Measurements from ENCODE around the gene RERE. TPM values are rescaled to one million over a fixed set of nuclear protein-coding genes. Genes with fewer than 3 reads are reported as not detected.

The RERE gene
- polyA plus RNA-seq, 1 experiment: 14.3 TPM

DNA sequence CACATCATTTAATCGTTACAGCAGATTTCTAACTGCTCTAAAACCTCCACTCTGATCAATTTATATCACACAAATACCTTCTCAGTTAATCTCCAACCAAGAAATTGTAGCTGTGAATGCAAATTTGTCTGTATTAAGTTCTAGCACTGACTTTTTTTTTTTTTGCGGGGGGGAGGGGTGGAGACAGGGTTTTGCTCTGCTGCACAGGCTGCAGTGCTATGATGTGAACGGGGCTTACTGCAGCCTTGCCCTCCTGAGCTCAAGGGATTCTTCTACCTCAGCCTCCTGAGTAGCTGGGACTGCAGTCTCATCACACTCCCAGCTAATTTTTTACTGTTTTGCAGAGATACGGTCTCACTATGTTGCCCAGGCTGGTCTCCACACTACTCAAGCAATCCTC is 163.6 kb downstream of the RERE start:
- TF ChIP-seq, protein P1, sequence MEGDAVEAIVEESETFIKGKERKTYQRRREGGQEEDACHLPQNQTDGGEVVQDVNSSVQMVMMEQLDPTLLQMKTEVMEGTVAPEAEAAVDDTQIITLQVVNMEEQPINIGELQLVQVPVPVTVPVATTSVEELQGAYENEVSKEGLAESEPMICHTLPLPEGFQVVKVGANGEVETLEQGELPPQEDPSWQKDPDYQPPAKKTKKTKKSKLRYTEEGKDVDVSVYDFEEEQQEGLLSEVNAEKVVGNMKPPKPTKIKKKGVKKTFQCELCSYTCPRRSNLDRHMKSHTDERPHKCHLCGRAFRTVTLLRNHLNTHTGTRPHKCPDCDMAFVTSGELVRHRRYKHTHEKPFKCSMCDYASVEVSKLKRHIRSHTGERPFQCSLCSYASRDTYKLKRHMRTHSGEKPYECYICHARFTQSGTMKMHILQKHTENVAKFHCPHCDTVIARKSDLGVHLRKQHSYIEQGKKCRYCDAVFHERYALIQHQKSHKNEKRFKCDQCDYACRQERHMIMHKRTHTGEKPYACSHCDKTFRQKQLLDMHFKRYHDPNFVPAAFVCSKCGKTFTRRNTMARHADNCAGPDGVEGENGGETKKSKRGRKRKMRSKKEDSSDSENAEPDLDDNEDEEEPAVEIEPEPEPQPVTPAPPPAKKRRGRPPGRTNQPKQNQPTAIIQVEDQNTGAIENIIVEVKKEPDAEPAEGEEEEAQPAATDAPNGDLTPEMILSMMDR (IDR thresholded peaks at IDR 0.05; ENCODE audit: low read depth, low read length): no peak
- CTCF ChIA-PET: interaction anchor here (0.6 kb wide), 1 partner anchor 33 kb away, joined by 7 read pairs; no protein-coding TSS in a partner anchor
- Histone ChIP-seq H3K27ac (ENCODE audit: low read depth, low read length) (no peak overlapping the region), H3K4me3 (ENCODE audit: low read depth, low read length) (no peak overlapping the region), H3K9me3 (ENCODE audit: control insufficient read depth, insufficient read depth, low read length) (no peaks in the 10 kb centered on the region), H3K27me3 (ENCODE audit: control insufficient read depth, insufficient read depth, low read length) (no peaks in the 10 kb centered on the region)
- DNase-seq (ENCODE audit: low read depth, low spot score): no peak
- POLR2A ChIA-PET: interaction anchor here (0.7 kb wide), 1 partner anchor 31 kb away, joined by 5 read pairs; no protein-coding TSS in a partner anchor

DNA sequence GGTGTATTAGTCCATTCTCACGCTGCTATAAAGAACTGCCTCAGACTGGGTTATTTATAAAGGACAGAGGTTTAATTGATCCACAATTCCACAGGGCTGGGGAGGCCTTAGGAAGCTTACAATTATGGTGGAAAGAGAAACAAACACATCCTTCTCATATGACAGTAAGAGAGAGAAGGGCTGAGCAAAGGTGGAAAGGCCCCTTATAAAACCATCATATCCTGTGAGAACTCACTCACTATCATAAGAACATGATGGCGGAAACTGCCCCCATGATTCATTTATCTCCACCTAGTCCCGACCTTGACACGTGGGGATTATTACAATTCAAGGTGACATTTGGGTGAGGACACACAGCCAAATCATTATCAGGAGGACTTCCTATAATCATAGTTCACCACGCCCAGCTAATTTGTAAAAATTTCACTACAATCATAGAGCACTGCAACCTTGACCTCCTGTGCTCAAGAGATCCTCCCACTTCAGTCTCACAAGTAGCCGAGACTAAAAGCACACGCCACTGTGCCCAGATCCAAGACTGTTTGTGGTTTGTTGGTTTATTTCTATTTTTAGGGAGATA is 164.9 kb downstream of the RERE start:
- Histone ChIP-seq H3K4me3 (ENCODE audit: low read depth, low read length) (no peak overlapping the region), H3K9me3 (ENCODE audit: control insufficient read depth, insufficient read depth, low read length) (no peaks in the 10 kb centered on the region), H3K27me3 (ENCODE audit: control insufficient read depth, insufficient read depth, low read length) (no peaks in the 10 kb centered on the region), H3K27ac (ENCODE audit: low read depth, low read length) (no peak overlapping the region)
- no peak for DNase-seq (ENCODE audit: low read depth, low spot score)
- CTCF ChIA-PET: interaction anchor here (1.1 kb wide), 1 partner anchor 19 kb away, joined by 5 read pairs; no protein-coding TSS in a partner anchor
- POLR2A ChIA-PET: no interaction called here
- TF ChIP-seq, protein P1 (IDR thresholded peaks at IDR 0.05; ENCODE audit: low read depth, low read length): no peak

DNA sequence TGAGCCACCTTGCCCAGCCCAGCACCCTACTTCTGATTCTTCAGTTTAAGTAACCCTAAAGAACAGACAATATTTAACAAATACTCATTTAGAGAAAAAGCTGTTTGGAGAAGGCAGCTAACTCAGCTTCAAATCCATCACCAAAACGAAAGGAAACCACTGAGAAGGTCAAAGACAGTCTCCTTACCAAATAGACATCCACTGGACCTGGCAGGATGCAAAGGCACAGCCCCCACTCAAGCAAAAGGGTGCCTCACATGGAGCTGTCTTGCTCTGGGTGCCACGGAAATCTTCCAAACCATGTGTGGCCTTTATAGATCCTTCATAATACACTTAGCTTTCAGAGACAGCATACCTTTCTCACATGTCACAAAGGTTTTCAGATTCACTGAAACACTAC is 165.5 kb downstream of the RERE start:
- TF ChIP-seq, protein P1 (IDR thresholded peaks at IDR 0.05; ENCODE audit: low read depth, low read length): no peak
- H3K9me3 ChIP-seq (ENCODE audit: control insufficient read depth, insufficient read depth, low read length): no peaks in the 10 kb centered on the region
- H3K4me3 ChIP-seq (ENCODE audit: low read depth, low read length): no peak overlapping the region
- H3K27ac ChIP-seq (ENCODE audit: low read depth, low read length): no peak overlapping the region
- H3K27me3 ChIP-seq (ENCODE audit: control insufficient read depth, insufficient read depth, low read length): no peaks in the 10 kb centered on the region
- ChIA-PET POLR2A (interaction anchor here (0.9 kb wide), 1 partner anchor 8 kb away, joined by 3 read pairs; no protein-coding TSS in a partner anchor), CTCF (interaction anchor here (0.8 to 1.1 kb wide), 2 partner anchors 12 to 20 kb away, joined by 3 to 5 read pairs; no protein-coding TSS in a partner anchor)
- DNase-seq (ENCODE audit: low read depth, low spot score): no peak

DNA sequence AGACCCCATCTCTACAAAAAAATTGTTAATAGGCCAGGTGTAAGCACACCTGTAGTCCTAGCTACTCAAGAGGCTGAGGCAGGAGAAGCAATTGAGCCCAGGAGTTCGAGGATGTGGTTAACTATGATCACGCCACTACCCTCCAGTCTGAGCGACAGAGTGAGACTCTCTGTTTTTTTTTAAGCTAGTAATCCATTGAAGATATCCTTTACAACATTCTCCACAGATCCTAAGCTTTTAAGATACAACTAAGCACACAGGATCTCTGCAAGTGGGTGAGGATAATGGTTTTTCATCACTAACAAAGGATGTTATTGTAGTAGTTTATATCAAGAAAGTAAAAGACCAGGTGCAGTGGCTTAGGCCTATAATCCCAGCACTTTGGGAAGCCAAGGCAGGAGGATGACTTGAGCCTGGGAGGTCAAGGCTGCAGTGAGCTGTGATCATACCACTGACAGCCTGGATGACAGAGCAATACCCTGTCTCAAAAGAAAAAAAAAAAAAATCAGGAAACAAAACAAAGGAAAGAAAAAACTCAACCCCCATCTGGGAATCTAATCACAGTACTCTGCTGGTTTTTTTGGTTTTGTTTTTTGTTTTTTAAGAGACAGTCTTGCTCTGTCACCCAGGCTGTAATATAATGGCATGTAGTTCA is 166.1 kb downstream of the RERE start:
- ChIA-PET CTCF (interaction anchor here (0.8 to 1.3 kb wide), 2 partner anchors 12 to 75 kb away, joined by 3 read pairs; no protein-coding TSS in a partner anchor), POLR2A (interaction anchor here (0.9 kb wide), 1 partner anchor 9 kb away, joined by 3 read pairs; no protein-coding TSS in a partner anchor)
- Histone ChIP-seq H3K4me3 (ENCODE audit: low read depth, low read length) (no peak overlapping the region), H3K9me3 (ENCODE audit: control insufficient read depth, insufficient read depth, low read length) (no peaks in the 10 kb centered on the region), H3K27me3 (ENCODE audit: control insufficient read depth, insufficient read depth, low read length) (no peaks in the 10 kb centered on the region), H3K27ac (ENCODE audit: low read depth, low read length) (no peak overlapping the region)
- TF ChIP-seq, protein P1 (IDR thresholded peaks at IDR 0.05; ENCODE audit: low read depth, low read length): no peak
- no peak for DNase-seq (ENCODE audit: low read depth, low spot score)

DNA sequence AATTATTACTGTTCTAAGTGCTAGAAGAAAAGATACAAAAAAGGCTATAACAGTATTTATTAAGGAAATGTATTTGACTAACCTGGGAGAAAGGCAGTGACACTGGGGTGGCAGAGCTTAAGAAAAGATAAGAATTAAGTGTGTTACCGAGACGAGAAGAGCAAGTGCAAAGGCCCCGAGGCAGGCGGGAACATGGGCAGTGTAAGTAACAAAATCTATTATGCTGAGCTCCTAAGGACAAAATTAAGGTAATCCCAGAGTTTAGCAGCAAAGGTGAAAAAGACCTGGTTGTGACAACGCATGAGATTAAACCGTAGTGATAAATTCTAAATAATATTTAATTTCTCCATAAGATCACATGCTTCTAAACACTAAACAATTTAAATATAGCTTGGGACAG is 167.6 kb downstream of the RERE start:
- no peak overlapping the region for H3K27ac ChIP-seq (ENCODE audit: low read depth, low read length)
- no peak overlapping the region for H3K4me3 ChIP-seq (ENCODE audit: low read depth, low read length)
- DNase-seq (ENCODE audit: low read depth, low spot score): no peak
- CTCF ChIA-PET: no interaction called here
- no peaks in the 10 kb centered on the region for H3K9me3 ChIP-seq (ENCODE audit: control insufficient read depth, insufficient read depth, low read length)
- TF ChIP-seq, protein P1 (IDR thresholded peaks at IDR 0.05; ENCODE audit: low read depth, low read length): no peak
- no peaks in the 10 kb centered on the region for H3K27me3 ChIP-seq (ENCODE audit: control insufficient read depth, insufficient read depth, low read length)
- POLR2A ChIA-PET: no interaction called here

Measured in AG04450 (cell line).